ENCODE data around the gene EFCAB6.

Gene EFCAB6

DNA sequence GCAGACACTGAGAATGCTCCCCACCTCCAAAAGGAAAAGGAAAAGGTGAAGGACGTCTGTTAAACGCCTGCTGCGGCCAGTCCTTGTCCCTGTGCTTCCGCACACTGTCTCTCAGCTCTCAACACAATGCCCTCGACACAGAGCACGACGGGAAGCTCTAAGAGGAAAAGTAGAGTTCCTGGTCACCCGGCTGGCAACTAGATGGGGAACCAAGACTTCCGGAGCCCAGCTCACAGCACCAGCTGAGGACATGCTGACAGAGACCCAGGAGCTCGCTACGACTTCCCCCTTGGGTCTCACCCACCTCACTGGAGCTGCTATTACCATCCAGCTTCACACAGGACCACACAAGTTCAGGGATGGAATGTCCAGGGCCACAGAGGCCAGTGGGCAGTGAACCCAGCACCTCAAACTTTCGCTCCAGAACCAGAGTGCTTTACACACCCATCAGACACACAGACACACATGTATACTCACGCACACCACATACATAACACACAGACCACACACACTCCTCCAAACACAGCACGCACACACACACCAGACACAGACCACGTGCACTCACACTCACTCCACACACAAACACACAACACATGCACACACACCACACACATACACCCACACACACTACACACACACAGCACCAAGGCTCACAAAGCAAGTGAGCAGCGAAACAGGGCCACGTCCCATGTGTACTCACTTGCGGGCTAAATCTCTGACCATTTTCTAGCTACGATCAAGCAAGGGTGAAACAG lies 40.6 kb upstream of the EFCAB6 start:
- Mint-ChIP-seq H3K4me1 (ENCODE audit: low read depth in 2 of 2) (no peaks in the 10 kb centered on the region), H3K27me3 (peaks cover 48 to 97% of the 10 kb centered on the region in 2 donors), H3K9me3 (peaks cover 6 to 8% of the 10 kb centered on the region in 2 donors), H3K4me3 (no peak overlapping the region), H3K27ac (no peak overlapping the region), H3K36me3 (ENCODE audit: insufficient read depth) (no peaks in the 10 kb centered on the region)
- no peak for ATAC-seq (replicated peaks)
- DNase-seq = no peak

DNA sequence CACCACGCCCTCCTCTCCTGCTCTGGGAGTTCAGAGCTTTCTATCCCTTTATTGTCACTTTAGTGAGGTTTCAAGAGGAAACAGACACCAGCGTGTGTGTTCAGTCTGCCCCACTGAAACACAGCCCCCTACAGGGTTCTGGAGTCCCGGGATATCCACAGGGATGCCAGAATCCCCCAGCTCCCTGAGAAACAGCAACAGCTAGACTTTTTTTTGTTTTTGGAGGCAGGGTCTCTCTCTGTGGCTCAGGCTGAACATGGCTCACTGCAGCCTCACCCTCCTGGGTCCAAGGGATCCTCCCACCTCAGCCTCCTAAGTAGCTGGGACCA lies 39.8 kb upstream of the EFCAB6 start:
- H3K27me3 Mint-ChIP-seq = peaks cover 42 to 97% of the 10 kb centered on the region in 2 donors
- ATAC-seq (replicated peaks) (no peak), DNase-seq (no peak)
- H3K9me3 Mint-ChIP-seq = peaks cover 2 to 4% of the 10 kb centered on the region in 2 donors
- no peak overlapping the region for H3K4me3 Mint-ChIP-seq
- no peaks in the 10 kb centered on the region for H3K36me3 Mint-ChIP-seq (ENCODE audit: insufficient read depth)
- peaks cover 0 to 2% of the 10 kb centered on the region in 2 donors for H3K4me1 Mint-ChIP-seq (ENCODE audit: low read depth in 2 of 2)
- H3K27ac Mint-ChIP-seq = no peak overlapping the region

- Mint-ChIP-seq H3K27me3 (peaks cover 38 to 97% of the 10 kb centered on the region in 2 donors), H3K27ac (no peak overlapping the region)
Observed at GRCh38 chr22:43851058-43851978, 39.2 kb upstream of the EFCAB6 start.

GRCh38 chr22:43850529-43850928 lies 38.4 kb upstream of the EFCAB6 start:
- Mint-ChIP-seq H3K27me3 (peaks cover 40 to 97% of the 10 kb centered on the region in 2 donors), H3K27ac (no peak overlapping the region)

More at GRCh38 chr22:43851058-43851978, 39.2 kb upstream of the EFCAB6 start:
- DNase-seq (no peak), ATAC-seq (replicated peaks) (no peak)
- Mint-ChIP-seq H3K9me3 (no peaks in the 10 kb centered on the region), H3K4me1 (ENCODE audit: low read depth in 2 of 2) (peaks cover 0 to 2% of the 10 kb centered on the region in 2 donors), H3K4me3 (no peak overlapping the region), H3K36me3 (ENCODE audit: insufficient read depth) (no peaks in the 10 kb centered on the region)

DNA sequence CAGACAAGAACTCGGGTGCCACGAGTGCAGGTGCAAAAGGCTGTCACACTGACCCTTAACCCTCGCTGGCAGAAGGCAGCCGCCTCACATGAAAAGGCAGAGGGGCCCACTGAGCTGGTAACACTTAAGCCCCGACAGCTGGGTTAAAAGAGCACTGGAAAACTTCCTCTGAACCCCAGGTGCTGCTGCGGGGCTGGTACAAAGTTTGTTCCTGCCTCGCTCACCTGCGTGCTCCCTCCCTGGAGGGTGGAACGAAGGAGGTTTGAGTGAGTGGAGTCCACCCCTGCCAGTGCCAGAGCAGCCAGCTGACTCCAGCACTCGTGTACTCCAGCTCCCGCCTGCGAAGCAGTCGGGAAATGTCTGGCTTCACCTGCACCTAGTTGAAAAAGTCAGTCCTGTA lies 37.6 kb upstream of the EFCAB6 start:
- Mint-ChIP-seq H3K4me1 (ENCODE audit: low read depth in 2 of 2) (peaks cover 0 to 4% of the 10 kb centered on the region in 2 donors), H3K9me3 (no peaks in the 10 kb centered on the region), H3K27ac (no peak overlapping the region), H3K36me3 (ENCODE audit: insufficient read depth) (peaks cover 5% of the 10 kb centered on the region), H3K27me3 (peaks cover 43 to 98% of the 10 kb centered on the region in 2 donors), H3K4me3 (no peak overlapping the region)
- ATAC-seq (replicated peaks) = no peak
- no peak for DNase-seq

More at GRCh38 chr22:43850529-43850928, 38.4 kb upstream of the EFCAB6 start:
- ATAC-seq (replicated peaks) (no peak), DNase-seq (no peak)
- Mint-ChIP-seq H3K9me3 (no peaks in the 10 kb centered on the region), H3K4me1 (ENCODE audit: low read depth in 2 of 2) (peaks cover 0 to 2% of the 10 kb centered on the region in 2 donors), H3K36me3 (ENCODE audit: insufficient read depth) (peaks cover 4% of the 10 kb centered on the region), H3K4me3 (no peak overlapping the region)

GRCh38 chr22:43848366-43849171 lies 36.5 kb upstream of the EFCAB6 start:
- Mint-ChIP-seq H3K27me3 (peaks cover 43 to 91% of the 10 kb centered on the region in 2 donors), H3K4me1 (ENCODE audit: low read depth in 2 of 2) (peaks cover 0 to 4% of the 10 kb centered on the region in 2 donors), H3K9me3 (no peaks in the 10 kb centered on the region), H3K27ac (no peak overlapping the region), H3K4me3 (no peak overlapping the region), H3K36me3 (ENCODE audit: insufficient read depth) (peaks cover 5% of the 10 kb centered on the region)
- DNase-seq = no peak
- no peak for ATAC-seq (replicated peaks)

DNA sequence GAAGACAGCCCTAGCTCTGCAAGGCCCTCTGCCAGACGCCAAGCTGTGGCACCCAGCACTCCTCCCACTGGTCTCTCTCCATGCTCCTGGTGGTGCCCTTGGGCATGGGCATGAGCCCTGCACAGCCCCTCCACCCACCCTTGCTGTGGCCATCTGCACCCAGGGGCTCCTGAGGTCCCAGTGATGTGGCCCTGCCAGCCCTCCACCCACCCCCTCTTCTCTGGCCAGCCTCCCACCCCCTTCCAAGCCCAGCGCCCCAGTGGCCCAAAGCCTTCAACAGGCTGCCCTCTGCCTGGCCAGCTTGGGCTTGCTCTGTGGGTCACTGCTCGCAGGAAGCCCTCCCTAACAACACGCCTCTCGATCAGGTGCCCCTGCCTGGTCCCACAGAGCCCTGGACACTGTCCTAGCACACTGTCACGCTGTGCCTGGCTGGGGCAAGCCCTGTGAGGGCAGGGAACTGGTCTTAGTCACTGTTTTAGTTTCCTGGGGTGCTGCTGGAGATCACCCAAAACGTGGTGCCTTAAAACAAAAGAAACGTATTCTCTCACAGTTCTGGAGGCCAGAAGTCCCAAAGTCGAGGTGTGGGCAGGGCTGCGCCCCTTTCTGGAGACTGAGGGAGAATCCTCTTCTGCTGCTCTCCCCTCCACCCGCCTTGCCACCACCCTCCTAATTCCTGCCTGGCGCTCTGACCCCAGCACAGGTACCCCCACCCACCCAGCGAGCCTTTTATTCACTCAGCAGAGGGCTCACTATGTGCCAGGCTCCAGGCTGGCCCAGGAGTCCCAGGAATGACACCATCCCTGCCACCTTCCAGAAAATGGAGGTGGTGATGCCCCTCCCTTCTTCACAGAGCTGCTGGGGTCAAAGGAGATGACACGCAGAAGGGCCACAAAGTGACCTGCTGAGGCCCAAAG lies 35.5 kb upstream of the EFCAB6 start:
- Mint-ChIP-seq H3K27me3 (peaks cover 36 to 82% of the 10 kb centered on the region in 2 donors), H3K36me3 (ENCODE audit: insufficient read depth) (peaks cover 5% of the 10 kb centered on the region), H3K4me3 (no peak overlapping the region), H3K4me1 (ENCODE audit: low read depth in 2 of 2) (peaks cover 0 to 4% of the 10 kb centered on the region in 2 donors), H3K9me3 (no peaks in the 10 kb centered on the region), H3K27ac (no peak overlapping the region)
- no peak for ATAC-seq (replicated peaks)
- no peak for DNase-seq

GRCh38 chr22:43846966-43847365 lies 34.9 kb upstream of the EFCAB6 start:
- DNase-seq (no peak), ATAC-seq (replicated peaks) (no peak)
- Mint-ChIP-seq H3K4me1 (ENCODE audit: low read depth in 2 of 2) (peaks cover 0 to 4% of the 10 kb centered on the region in 2 donors), H3K9me3 (no peaks in the 10 kb centered on the region), H3K36me3 (ENCODE audit: insufficient read depth) (peaks cover 5% of the 10 kb centered on the region), H3K27me3 (peaks cover 33 to 75% of the 10 kb centered on the region in 2 donors), H3K4me3 (no peak overlapping the region), H3K27ac (no peak overlapping the region)

DNA sequence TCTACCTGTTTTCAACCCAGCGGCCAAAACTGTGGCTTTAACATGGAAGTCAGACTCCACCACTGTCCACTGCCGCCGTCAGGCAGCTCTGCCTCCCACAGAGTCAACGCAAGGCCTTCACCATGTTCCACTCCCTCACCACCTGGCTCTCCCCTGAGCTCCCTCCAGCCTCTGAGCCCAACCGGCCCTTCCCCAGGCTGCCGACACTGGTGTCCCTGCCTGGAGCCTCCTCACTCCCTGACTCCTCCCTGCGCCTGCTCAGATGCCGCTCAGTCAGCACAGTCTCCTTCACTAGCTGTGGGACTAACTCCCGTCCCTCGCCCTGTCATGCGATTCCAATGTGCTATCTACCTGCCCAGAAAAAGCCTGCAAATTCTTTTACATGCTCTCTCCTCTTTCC lies 33.9 kb upstream of the EFCAB6 start:
- H3K9me3 Mint-ChIP-seq = no peaks in the 10 kb centered on the region
- no peak overlapping the region for H3K4me3 Mint-ChIP-seq
- peaks cover 0 to 4% of the 10 kb centered on the region in 2 donors for H3K4me1 Mint-ChIP-seq (ENCODE audit: low read depth in 2 of 2)
- ATAC-seq (replicated peaks) (no peak), DNase-seq (no peak)
- H3K36me3 Mint-ChIP-seq (ENCODE audit: insufficient read depth) = peaks cover 5% of the 10 kb centered on the region
- peaks cover 26 to 65% of the 10 kb centered on the region in 2 donors for H3K27me3 Mint-ChIP-seq
- H3K27ac Mint-ChIP-seq = no peak overlapping the region

DNA sequence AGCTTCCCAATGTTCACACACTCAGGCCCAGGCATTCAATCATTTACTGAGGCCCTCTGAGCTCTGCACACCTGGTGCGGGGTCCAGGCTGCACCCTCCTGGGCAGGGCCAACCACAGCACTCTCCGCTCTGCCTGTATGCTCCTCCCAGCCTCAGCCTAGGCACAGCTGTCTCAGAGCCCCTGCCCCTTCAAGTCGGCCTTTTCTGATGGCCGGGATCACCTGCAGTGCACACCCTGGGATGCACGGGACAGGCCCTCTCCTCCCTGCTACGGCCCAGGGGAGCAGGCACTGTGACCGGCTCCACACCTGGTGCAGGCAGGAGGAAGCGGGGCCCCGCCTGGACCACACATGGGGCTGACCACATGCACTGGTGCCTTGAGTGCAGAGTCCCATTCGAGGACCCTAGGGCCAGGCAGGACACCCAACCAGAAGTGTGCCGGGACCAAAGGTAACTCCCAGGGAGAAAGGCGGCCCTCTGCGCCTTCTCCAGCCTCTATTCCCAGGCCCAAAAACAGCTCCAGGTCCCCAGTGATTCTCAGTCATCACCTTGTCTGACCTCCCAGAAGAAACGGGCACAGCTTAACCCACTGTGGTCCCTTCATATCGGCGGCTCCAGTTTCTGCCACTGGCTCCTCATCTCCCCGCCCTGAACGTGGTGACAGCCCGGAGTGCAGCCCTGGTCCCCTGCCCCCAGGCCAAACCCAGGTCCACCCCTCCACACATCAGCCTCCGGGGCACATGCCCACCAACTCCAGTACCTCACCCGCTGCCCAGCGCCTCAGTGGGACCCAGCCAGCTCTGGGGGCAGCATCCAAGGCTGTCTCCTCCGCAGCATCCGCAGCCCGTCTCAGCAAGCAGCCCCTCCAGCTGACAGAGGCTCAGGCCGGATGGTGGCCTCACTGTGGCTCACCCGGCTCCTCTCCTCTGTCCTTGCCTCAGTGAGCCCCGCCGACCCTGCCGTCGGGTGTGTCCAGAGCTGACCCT lies 32.7 kb upstream of the EFCAB6 start:
- Mint-ChIP-seq H3K4me1 (ENCODE audit: low read depth in 2 of 2) (peaks cover 0 to 4% of the 10 kb centered on the region in 2 donors), H3K4me3 (no peak overlapping the region), H3K27me3 (peaks cover 17 to 58% of the 10 kb centered on the region in 2 donors), H3K9me3 (no peaks in the 10 kb centered on the region), H3K36me3 (ENCODE audit: insufficient read depth) (peaks cover 5% of the 10 kb centered on the region), H3K27ac (no peak overlapping the region)
- no peak for DNase-seq
- ATAC-seq (replicated peaks) = no peak

DNA sequence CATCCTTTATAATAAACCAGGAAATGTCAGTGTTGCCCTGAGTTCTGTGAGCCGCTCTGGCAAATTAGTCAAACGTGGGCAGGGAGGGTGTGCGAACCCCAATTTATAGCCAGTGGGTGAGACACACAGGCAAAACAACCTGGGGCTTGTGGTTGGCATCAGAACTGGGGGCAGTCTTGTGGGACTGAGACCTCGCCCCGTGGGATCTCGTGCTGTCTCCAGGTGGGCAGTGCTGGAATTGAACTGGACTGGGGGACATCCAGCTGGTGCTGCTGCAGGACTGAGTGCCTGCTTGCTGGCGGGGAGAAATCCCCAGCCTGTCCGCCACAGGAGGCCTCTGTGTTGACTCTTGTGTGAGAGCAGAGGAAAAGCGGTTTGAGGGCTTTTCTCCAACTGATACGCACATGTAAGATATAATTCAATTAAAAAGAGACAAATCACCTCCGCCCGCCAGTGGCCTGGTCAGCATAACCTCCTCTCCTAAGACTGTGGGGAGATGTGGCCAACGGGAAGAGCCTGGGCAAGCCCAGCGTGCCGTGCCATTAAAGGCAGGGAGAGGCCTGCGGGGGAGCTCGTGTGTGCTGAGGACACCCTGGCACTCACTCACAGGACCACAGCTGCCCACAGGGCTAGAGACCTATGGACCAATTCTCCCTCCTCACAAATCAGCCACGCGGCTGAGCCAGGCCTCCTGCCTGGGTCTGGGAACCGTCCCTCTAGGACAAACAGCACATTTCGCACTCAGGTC lies 31.9 kb upstream of the EFCAB6 start:
- H3K27me3 Mint-ChIP-seq = peaks cover 19 to 58% of the 10 kb centered on the region in 2 donors
- H3K27ac Mint-ChIP-seq = no peak overlapping the region
- DNase-seq = no peak
- no peaks in the 10 kb centered on the region for H3K9me3 Mint-ChIP-seq
- H3K4me1 Mint-ChIP-seq (ENCODE audit: low read depth in 2 of 2) = peaks cover 0 to 7% of the 10 kb centered on the region in 2 donors
- ATAC-seq (replicated peaks) = no peak
- no peak overlapping the region for H3K4me3 Mint-ChIP-seq
- peaks cover 5% of the 10 kb centered on the region for H3K36me3 Mint-ChIP-seq (ENCODE audit: insufficient read depth)

Data from effector memory CD8-positive, alpha-beta T cell (primary cell).